H9 (cell line): Measurements from ENCODE around the gene NEK8. TPM values are rescaled to one million over a fixed set of nuclear protein-coding genes. Genes with fewer than 3 reads are reported as not detected.

Source experiments
- DNase-seq: peaks from one replicate; pipeline ENCODE4 v3.0.0-alpha.2; 2017
- H2AFZ ChIP-seq: one replicate; pipeline ENCODE4 v1.6.1; 2013; ENCODE audit warnings: mild to moderate bottlenecking, low read length, control low read depth, moderate library complexity
- H2AK5ac ChIP-seq: 2 replicates; pipeline ENCODE4 v1.6.1; 2013; ENCODE audit warnings: low read length, control low read depth, mixed read lengths; ENCODE audit not compliant: insufficient read length
- H2BK120ac ChIP-seq: one replicate; pipeline ENCODE4 v1.6.1; 2013; ENCODE audit warnings: low read depth, mild to moderate bottlenecking, low read length, control low read depth, inconsistent platforms; ENCODE audit not compliant: poor library complexity, severe bottlenecking
- H2BK12ac ChIP-seq: 2 replicates; pipeline ENCODE4 v1.6.1; 2013; ENCODE audit warnings: low read length, control low read depth, mixed read lengths, low read depth; ENCODE audit not compliant: insufficient read length
- H2BK15ac ChIP-seq: 2 replicates; pipeline ENCODE4 v1.6.1; 2013; ENCODE audit warnings: low read depth, low read length, control low read depth
- H2BK20ac ChIP-seq: one replicate; pipeline ENCODE4 v1.6.1; 2013; ENCODE audit warnings: low read depth, mild to moderate bottlenecking, low read length, control low read depth, inconsistent platforms; ENCODE audit not compliant: poor library complexity, severe bottlenecking
- H2BK5ac ChIP-seq: 2 replicates; pipeline ENCODE4 v1.6.1; 2013; ENCODE audit warnings: low read length, control low read depth, mixed read lengths; ENCODE audit not compliant: insufficient read length
- H3K14ac ChIP-seq: 2 replicates; pipeline ENCODE4 v1.6.1; 2013; ENCODE audit warnings: low read length, control low read depth; ENCODE audit not compliant: insufficient read depth
- H3K18ac ChIP-seq: 2 replicates; pipeline ENCODE4 v1.6.1; 2013; ENCODE audit warnings: low read depth, mild to moderate bottlenecking, mixed read lengths, low read length, control low read depth; ENCODE audit not compliant: insufficient read length
- H3K23ac ChIP-seq: 2 replicates; pipeline ENCODE4 v1.6.1; 2013; ENCODE audit warnings: low read length, control low read depth, mixed read lengths, low read depth; ENCODE audit not compliant: insufficient read length
- H3K23me2 ChIP-seq: 2 replicates; pipeline ENCODE4 v1.6.1; 2013; ENCODE audit warnings: low read depth, mild to moderate bottlenecking, mixed read lengths, low read length, control low read depth; ENCODE audit not compliant: insufficient read length, poor library complexity, severe bottlenecking
- H3K27ac ChIP-seq: 2 replicates; pipeline ENCODE4 v1.5.1; 2013; ENCODE audit warnings: low read length, control low read depth, mixed read lengths, low read depth; ENCODE audit not compliant: insufficient read length
- H3K27me3 ChIP-seq: 2 replicates; pipeline ENCODE4 v1.6.1; 2013; ENCODE audit warnings: low read length, control low read depth, inconsistent platforms; ENCODE audit not compliant: insufficient read depth
- H3K4ac ChIP-seq: 2 replicates; pipeline ENCODE4 v1.6.1; 2013; ENCODE audit warnings: low read depth, mild to moderate bottlenecking, control low read depth, inconsistent platforms, low read length, moderate library complexity
- H3K4me1 ChIP-seq: 2 replicates; pipeline ENCODE4 v1.6.1; 2013; ENCODE audit warnings: low read length, control low read depth, inconsistent platforms; ENCODE audit not compliant: insufficient read depth
- H3K4me2 ChIP-seq: 2 replicates; pipeline ENCODE4 v1.6.1; 2013; ENCODE audit warnings: low read length, control low read depth, mixed read lengths; ENCODE audit not compliant: insufficient read length, insufficient read depth
- H3K56ac ChIP-seq: 2 replicates; pipeline ENCODE4 v1.6.1; 2013; ENCODE audit warnings: low read depth, mild to moderate bottlenecking, mixed read lengths, low read length, control low read depth; ENCODE audit not compliant: insufficient read length
- H3K79me1 ChIP-seq: 2 replicates; pipeline ENCODE4 v1.6.1; 2013; ENCODE audit warnings: low read depth, mild to moderate bottlenecking, moderate library complexity, low read length, control low read depth, inconsistent platforms; ENCODE audit not compliant: insufficient read depth, poor library complexity, severe bottlenecking
- H3K79me2 ChIP-seq: 2 replicates; pipeline ENCODE4 v1.6.1; 2013; ENCODE audit warnings: low read length, control low read depth, inconsistent platforms; ENCODE audit not compliant: insufficient read depth
- H3K9ac ChIP-seq: 2 replicates; pipeline ENCODE4 v1.6.1; 2013; ENCODE audit warnings: low read length, control low read depth, mixed read lengths; ENCODE audit not compliant: insufficient read length; ENCODE audit errors: extremely low read depth
- H3K9me3 ChIP-seq: one replicate; pipeline ENCODE4 v1.6.1; 2013; ENCODE audit warnings: low read depth, low read length, inconsistent platforms; ENCODE audit not compliant: control insufficient read depth
- H3T11ph ChIP-seq: one replicate; pipeline ENCODE4 v1.6.1; 2013; ENCODE audit warnings: mild to moderate bottlenecking, low read length, control low read depth, inconsistent platforms
- H4K20me1 ChIP-seq: one replicate; pipeline ENCODE4 v1.6.1; 2013; ENCODE audit not compliant: control insufficient read depth, insufficient read length, insufficient read depth
- H4K5ac ChIP-seq: 2 replicates; pipeline ENCODE4 v1.6.1; 2013; ENCODE audit warnings: low read depth, mild to moderate bottlenecking, mixed read lengths, low read length, control low read depth; ENCODE audit not compliant: insufficient read length
- H4K8ac ChIP-seq: replicated peaks from 2 replicates; pipeline ENCODE4 v1.6.1; 2013; ENCODE audit warnings: low read length, control low read depth, mixed read lengths, low read depth; ENCODE audit not compliant: insufficient read length
- H4K91ac ChIP-seq: 2 replicates; pipeline ENCODE4 v1.6.1; 2013; ENCODE audit warnings: low read depth, mild to moderate bottlenecking, moderate library complexity, mixed read lengths, low read length, control low read depth; ENCODE audit not compliant: insufficient read length
- H3K27ac Mint-ChIP-seq, 3 experiments: 2 replicates in 2 of 3; 3 replicates in 1 of 3; pipeline ENCODE4 v1.8.0; 2020 to 2021; ENCODE audit warnings: mixed read lengths in 3 of 3, mild to moderate bottlenecking in 1 of 3, moderate library complexity in 1 of 3
- H3K27me3 Mint-ChIP-seq: 2 replicates; pipeline ENCODE4 v1.8.0; 2021; ENCODE audit warnings: low read depth, mild to moderate bottlenecking, moderate library complexity, mixed read lengths
- H3K36me3 Mint-ChIP-seq, 3 experiments: 2 replicates in 2 of 3; 3 replicates in 1 of 3; pipeline ENCODE4 v1.8.0; 2020 to 2021; ENCODE audit warnings: low read depth in 3 of 3, mixed read lengths in 3 of 3; ENCODE audit not compliant: insufficient read depth in 1 of 3
- H3K4me1 Mint-ChIP-seq, 2 experiments: 2 replicates each; pipeline ENCODE4 v1.8.0; 2020; ENCODE audit warnings: mixed read lengths in 2 of 2
- H3K4me3 Mint-ChIP-seq, 2 experiments: 2 replicates in 1 of 2; 3 replicates in 1 of 2; pipeline ENCODE4 v1.8.0; 2020 to 2021; ENCODE audit warnings: mild to moderate bottlenecking in 2 of 2, mixed read lengths in 2 of 2, moderate library complexity in 1 of 2
- H3K9me3 Mint-ChIP-seq, 2 experiments: 2 replicates in 1 of 2; 3 replicates in 1 of 2; pipeline ENCODE4 v1.8.0; 2020; ENCODE audit warnings: mild to moderate bottlenecking in 2 of 2, mixed read lengths in 2 of 2, moderate library complexity in 1 of 2
- WGBS: extraction: QIAGEN DNeasy Blood & Tissue Kit; methylation state at CpG from one replicate; pipeline ENCODE4 v1.1.7; 2013; ENCODE audit warnings: missing lambda C conversion rate, low lambda C conversion rate, mixed read lengths; ENCODE audit not compliant: insufficient read length; ENCODE audit errors: extremely low coverage; 5-methylcytosine and 5-hydroxymethylcytosine counted together
- total RNA-seq: library from RNA; stranded (reverse); gene quantifications from 2 replicates; pipeline ENCODE4 v1.2.1, GENCODE V29; 2021
- TF ChIP-seq, protein P1 (sequence below): fragments of 200-600 bp; sonication (generic); conservative IDR thresholded peaks from 3 replicates; pipeline ENCODE4 v1.8.0; 2021; ENCODE audit warnings: antibody characterized with exemption, mild to moderate bottlenecking

Gene NEK8
- total RNA-seq, 1 experiment from 2014 or later = 18.8 TPM

DNA sequence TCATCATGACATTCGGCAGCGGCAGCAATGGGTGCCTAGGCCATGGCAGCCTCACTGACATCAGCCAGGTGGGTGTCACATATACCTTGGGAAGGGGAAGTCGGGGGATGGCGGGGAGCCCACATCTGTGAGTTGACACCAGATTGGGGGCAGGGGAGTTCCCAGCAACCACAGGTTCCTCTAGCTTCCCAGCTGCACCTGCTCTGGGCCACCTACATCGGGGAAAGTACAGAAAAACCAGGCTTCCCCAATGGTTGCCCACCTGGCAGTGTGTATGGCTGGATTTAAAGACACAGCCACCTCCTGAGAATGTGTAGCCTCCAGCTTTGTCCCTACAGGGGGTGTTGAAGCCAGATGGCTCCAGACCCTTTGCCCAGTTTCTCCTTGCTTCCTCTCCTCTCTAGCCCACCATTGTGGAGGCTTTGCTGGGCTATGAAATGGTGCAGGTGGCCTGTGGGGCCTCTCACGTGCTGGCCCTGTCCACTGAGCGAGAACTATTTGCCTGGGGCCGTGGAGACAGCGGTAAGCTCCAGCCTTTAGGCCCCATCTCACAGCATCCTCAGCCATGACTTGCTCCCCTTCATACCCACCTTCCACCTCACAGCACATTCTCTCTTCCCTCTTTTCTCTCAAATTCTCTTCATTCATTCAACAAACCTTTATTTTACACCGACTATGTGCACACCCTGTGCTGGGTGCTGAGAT lies 10.2 kb downstream of the NEK8 start:
- Mint-ChIP-seq H3K9me3 (no peaks in the 10 kb centered on the region), H3K4me1 (peaks cover 3% of the 10 kb centered on the region in 2 experiments; a peak in 2 of 4 replicates), H3K27ac (no peak overlapping the region), H3K27me3 (no peaks in the 10 kb centered on the region), H3K36me3 (peaks cover 19 to 52% (median 28%) of the 10 kb centered on the region in 3 experiments; a peak in 6 of 7 replicates), H3K4me3 (no peak overlapping the region; a peak in 1 of 5 replicates)
- no peak overlapping the region for H3K27ac ChIP-seq
- H2BK20ac ChIP-seq = no peak overlapping the region
- no peak overlapping the region for H3K4ac ChIP-seq
- no peaks in the 10 kb centered on the region for H3K27me3 ChIP-seq
- no peak overlapping the region for H4K5ac ChIP-seq
- DNase-seq = no peak
- no peaks in the 10 kb centered on the region for H3K79me1 ChIP-seq
- no peak overlapping the region for H3K14ac ChIP-seq
- no peaks in the 10 kb centered on the region for H4K20me1 ChIP-seq
- no peaks in the 10 kb centered on the region for H3K9me3 ChIP-seq
- no peak overlapping the region for H4K8ac ChIP-seq
- no peak overlapping the region for H3K4me2 ChIP-seq
- H2BK5ac ChIP-seq = no peak overlapping the region
- no peak overlapping the region for H3K9ac ChIP-seq
- H3K23me2 ChIP-seq = peaks cover 9% of the 10 kb centered on the region
- no peaks in the 10 kb centered on the region for H3K4me1 ChIP-seq
- H3K23ac ChIP-seq = no peak overlapping the region
- 100% methylated on average over 1 of the region's 10 CpGs for WGBS
- H2AFZ ChIP-seq = no peak overlapping the region
- TF ChIP-seq, protein P1, sequence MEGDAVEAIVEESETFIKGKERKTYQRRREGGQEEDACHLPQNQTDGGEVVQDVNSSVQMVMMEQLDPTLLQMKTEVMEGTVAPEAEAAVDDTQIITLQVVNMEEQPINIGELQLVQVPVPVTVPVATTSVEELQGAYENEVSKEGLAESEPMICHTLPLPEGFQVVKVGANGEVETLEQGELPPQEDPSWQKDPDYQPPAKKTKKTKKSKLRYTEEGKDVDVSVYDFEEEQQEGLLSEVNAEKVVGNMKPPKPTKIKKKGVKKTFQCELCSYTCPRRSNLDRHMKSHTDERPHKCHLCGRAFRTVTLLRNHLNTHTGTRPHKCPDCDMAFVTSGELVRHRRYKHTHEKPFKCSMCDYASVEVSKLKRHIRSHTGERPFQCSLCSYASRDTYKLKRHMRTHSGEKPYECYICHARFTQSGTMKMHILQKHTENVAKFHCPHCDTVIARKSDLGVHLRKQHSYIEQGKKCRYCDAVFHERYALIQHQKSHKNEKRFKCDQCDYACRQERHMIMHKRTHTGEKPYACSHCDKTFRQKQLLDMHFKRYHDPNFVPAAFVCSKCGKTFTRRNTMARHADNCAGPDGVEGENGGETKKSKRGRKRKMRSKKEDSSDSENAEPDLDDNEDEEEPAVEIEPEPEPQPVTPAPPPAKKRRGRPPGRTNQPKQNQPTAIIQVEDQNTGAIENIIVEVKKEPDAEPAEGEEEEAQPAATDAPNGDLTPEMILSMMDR = no peak
- no peak overlapping the region for H2BK120ac ChIP-seq
- H3K79me2 ChIP-seq = no peaks in the 10 kb centered on the region
- no peak overlapping the region for H2BK12ac ChIP-seq
- no peak overlapping the region for H3K56ac ChIP-seq
- H4K91ac ChIP-seq = no peak overlapping the region
- H3T11ph ChIP-seq = no peak overlapping the region
- H3K18ac ChIP-seq = no peak overlapping the region
- no peak overlapping the region for H2BK15ac ChIP-seq
- no peak overlapping the region for H2AK5ac ChIP-seq
